Aorta (tissue), 5 donors: Measurements from ENCODE around the gene SPATA13. TPM values are rescaled to one million over a fixed set of nuclear protein-coding genes. Genes with fewer than 3 reads are reported as not detected.

Experiments
- ATAC-seq: fragments of 200-7000 bp; cut with Tn5 transposase; one replicate; pipeline ENCODE4 v1.9.1; 2022; ENCODE audit warnings: moderate library complexity; ENCODE audit not compliant: low FRiP score
- DNase-seq, 2 donors: peaks; one replicate each; pipeline ENCODE4 v3.0.0-alpha.2; 2020
- H3K27ac ChIP-seq, 2 donors: one replicate each; pipeline ENCODE4 v1.5.1; 2013; ENCODE audit warnings: low read length in 2 of 2, mild to moderate bottlenecking in 2 of 2, moderate library complexity in 2 of 2, control low read depth in 1 of 2, inconsistent platforms in 1 of 2, low read depth in 1 of 2
- H3K27me3 ChIP-seq, 2 donors: one replicate each; pipeline ENCODE4 v1.6.1; 2013; ENCODE audit warnings: control low read depth in 1 of 2, low read length in 1 of 2, mild to moderate bottlenecking in 1 of 2, moderate library complexity in 1 of 2; ENCODE audit not compliant: insufficient read depth in 2 of 2, control insufficient read depth in 1 of 2
- H3K36me3 ChIP-seq, 2 donors: one replicate each; pipeline ENCODE4 v1.6.1; 2013; ENCODE audit warnings: control low read depth in 1 of 2, low read length in 1 of 2, mild to moderate bottlenecking in 1 of 2; ENCODE audit not compliant: insufficient read depth in 2 of 2, control insufficient read depth in 1 of 2
- H3K4me1 ChIP-seq, 2 donors: one replicate each; pipeline ENCODE4 v1.6.1; 2013; ENCODE audit warnings: low read length in 2 of 2, control low read depth in 1 of 2, mild to moderate bottlenecking in 1 of 2, moderate library complexity in 1 of 2; ENCODE audit not compliant: insufficient read depth in 2 of 2, control insufficient read depth in 1 of 2
- H3K4me3 ChIP-seq, 2 donors: one replicate each; pipeline ENCODE4 v1.5.1; 2013; ENCODE audit warnings: low read length in 2 of 2, control low read depth in 1 of 2, mild to moderate bottlenecking in 1 of 2
- H3K9me3 ChIP-seq: one replicate; pipeline ENCODE4 v1.6.1; 2013; ENCODE audit warnings: mild to moderate bottlenecking, low read length; ENCODE audit not compliant: control insufficient read depth
- WGBS, 2 donors: extraction: QIAGEN DNeasy Blood & Tissue Kit; methylation state at CpG; one replicate each; pipeline ENCODE4 v1.1.7; 2013; 5-methylcytosine and 5-hydroxymethylcytosine counted together
- intact Hi-C, 2 donors: fragments of 100-400 bp; cut with DNase I; formaldehyde crosslinking; loops; one replicate each; pipeline versions ENCODE4 v1.14.2 to v1.15.0; 2022
- polyA plus RNA-seq, 2 donors: library from polyadenylated mRNA; stranded (reverse); fragments of 200-250 nt; gene quantifications; one replicate each; pipeline ENCODE4 v1.2.3, GENCODE V29; 2013
- total RNA-seq, 2 donors: library from RNA; stranded (reverse); fragmentation: NEBNext Ultra II Directional; extraction: Animal tissue kit (Norgen Biotek cat#: 25700); gene quantifications; one replicate each; pipeline ENCODE4 v1.2.1, GENCODE V29; 2021
- donor health status: healthy with polysubstance abuse.
- donor health status: Bipolar disorder and iron deficiency.
- donor health status: DM: no; HTN: no; CAD: no.
- donor health status: DM: no; HTN: no; CAD: no.
- donor health status: DM: yes; HTN: yes; CAD: no.

SPATA13 gene
- total and polyA plus RNA-seq, 4 donors, result 6.1 to 18.2 (median 9.0) TPM

DNA sequence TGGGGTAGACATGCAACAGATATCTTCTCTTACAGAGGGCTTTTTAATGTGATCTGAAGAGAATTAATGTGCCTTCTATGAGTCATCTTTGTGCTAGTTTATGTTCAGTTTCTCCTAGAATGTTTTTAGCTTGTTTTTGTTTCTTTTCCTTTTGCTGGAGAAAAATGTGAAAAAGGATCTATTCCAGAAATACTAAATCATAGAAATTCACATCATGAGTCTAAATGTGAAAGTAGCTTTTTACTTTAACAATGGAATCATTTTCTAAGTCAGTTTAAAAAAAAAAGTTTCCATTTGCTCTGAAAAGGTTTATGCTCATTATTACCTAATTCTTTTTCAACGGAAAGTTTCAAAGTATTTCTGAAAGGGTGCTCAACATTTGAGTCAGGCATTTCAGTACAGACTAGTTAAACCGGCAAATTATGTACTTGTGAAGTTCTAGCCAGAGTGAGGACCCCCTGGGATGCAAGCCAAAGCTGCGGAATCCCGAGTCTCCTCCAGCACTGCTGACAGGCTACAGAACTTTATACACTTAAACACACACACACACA lies 72.9 kb downstream of the SPATA13 start:
- no peak overlapping the region for H3K27ac ChIP-seq
- intact Hi-C loops, result no loop called here
- ATAC-seq (no peak), DNase-seq (no peak)
- H3K27me3 ChIP-seq, result no peaks in the 10 kb centered on the region
- no peaks in the 10 kb centered on the region for H3K36me3 ChIP-seq
- peak overlapping the region in 1 of 2 donors; percentile 7 for H3K4me3 ChIP-seq
- no peaks in the 10 kb centered on the region for H3K4me1 ChIP-seq
- 4 to 10% methylated on average over 4 of the region's 4 CpGs for WGBS, 2 donors
- no peaks in the 10 kb centered on the region for H3K9me3 ChIP-seq

DNA sequence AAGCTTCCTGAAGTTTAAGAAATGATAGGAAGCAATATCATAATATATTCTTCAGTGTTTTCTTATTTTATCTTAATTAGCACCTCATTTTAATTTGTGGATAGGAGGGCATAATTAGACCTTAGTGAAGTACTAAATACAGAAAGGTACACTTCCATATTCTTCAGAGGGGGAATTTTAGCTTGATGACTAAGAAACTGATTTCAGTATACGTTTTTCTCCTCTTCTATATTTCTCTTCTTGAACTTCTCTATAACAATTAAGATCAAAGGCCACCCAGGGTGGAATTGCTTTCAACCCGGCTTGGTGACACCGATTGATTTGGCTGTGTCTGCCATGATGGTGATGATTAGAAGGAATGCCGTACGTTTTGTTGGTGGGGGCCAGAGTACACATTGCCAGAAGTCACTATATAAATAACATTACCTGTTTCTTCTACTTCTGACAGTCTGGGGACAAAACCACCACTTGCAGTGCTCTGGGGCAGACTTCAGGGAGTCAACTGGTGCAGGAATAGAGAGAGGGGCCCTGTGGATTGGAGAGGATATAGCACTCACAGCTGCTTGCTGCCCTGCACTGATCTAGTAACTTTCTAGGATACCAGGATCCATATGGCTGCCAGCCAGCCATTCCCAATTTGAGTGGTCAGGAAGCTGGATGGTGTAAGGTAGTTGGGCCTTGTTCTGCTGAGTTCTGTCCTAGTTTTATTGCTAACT lies 73.8 kb downstream of the SPATA13 start:
- Histone ChIP-seq H3K4me1 (no peaks in the 10 kb centered on the region), H3K36me3 (no peaks in the 10 kb centered on the region), H3K27me3 (no peaks in the 10 kb centered on the region), H3K9me3 (no peaks in the 10 kb centered on the region), H3K27ac (no peak overlapping the region), H3K4me3 (no peak overlapping the region)
- ATAC-seq, result no peak
- 86 to 87% methylated on average over 5 of the region's 5 CpGs for WGBS, 2 donors
- intact Hi-C loops, result no loop called here
- DNase-seq, result no peak

DNA sequence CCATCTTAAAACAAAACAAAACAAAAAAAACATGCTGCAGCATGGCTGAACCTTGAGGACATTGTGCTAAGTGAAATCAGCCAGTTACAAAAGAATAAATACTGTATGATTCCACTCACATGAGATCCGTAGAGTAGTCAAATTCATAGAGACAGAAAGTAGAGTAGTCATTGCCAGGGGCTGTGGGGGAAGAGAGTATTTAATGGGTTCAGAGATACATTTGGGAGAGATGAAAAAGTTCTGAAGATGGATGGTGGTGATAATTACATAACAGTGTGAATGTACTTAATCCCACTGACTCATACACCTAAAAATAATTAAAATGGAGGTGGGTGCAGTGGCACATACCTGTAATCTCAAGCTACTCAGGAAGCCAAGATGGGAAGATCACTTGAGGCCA lies 76.8 kb downstream of the SPATA13 start:
- Histone ChIP-seq H3K36me3 (no peaks in the 10 kb centered on the region), H3K27me3 (no peaks in the 10 kb centered on the region), H3K27ac (no peak overlapping the region), H3K9me3 (no peaks in the 10 kb centered on the region), H3K4me1 (no peaks in the 10 kb centered on the region), H3K4me3 (no peak overlapping the region)
- DNase-seq (no peak), ATAC-seq (no peak)
- intact Hi-C loops, result no loop called here
- WGBS, 2 donors, result 76 to 82% methylated on average over 1 of the region's 1 CpG

DNA sequence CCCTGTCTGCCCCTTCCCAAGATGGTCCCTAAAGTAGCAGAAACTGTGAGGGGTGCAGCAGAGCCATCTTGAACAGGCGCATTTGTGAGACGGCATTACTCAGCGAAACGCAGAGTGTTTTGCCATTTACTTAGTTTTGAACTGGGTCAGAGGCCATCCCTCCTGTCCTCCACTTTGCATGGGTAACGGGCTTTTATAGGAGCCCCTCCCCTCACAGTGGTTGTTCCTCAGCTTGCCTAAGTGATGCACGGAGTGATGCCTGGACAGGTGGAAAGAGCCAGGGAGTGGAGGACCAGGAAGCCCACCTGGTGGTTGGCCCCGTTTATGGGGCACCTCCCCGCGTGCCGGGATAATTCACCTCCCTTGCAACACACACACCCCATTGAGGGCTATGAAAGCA lies 80.8 kb downstream of the SPATA13 start:
- ATAC-seq (peak; percentile 7), DNase-seq (no peak)
- no peaks in the 10 kb centered on the region for H3K4me1 ChIP-seq
- H3K36me3 ChIP-seq, result no peaks in the 10 kb centered on the region
- intact Hi-C loops, result no loop called here
- no peak overlapping the region for H3K27ac ChIP-seq
- WGBS, 2 donors, result 90 to 96% methylated on average over 10 of the region's 10 CpGs
- H3K4me3 ChIP-seq, result no peak overlapping the region
- H3K9me3 ChIP-seq, result peaks cover 1% of the 10 kb centered on the region
- no peaks in the 10 kb centered on the region for H3K27me3 ChIP-seq

DNA sequence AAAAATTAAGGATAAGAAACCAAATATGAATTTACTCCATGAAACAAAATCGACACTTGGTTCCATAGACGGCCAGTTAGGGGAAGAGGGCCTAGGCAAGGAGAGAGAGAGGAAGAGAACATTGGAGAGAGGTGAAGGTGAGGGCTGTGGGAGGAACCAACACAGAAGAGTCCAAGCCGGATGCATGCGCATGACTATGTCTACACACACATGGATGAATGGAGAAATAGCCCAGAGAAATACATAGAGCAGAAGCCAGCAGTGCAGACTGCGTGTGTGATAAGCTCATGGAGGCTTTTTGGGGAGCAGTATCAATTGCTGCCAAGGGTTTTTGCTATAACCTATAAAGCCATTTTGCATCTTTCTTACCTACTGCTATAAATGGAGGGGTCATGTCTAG lies 81.6 kb downstream of the SPATA13 start:
- no peaks in the 10 kb centered on the region for H3K27me3 ChIP-seq
- H3K27ac ChIP-seq, result no peak overlapping the region
- WGBS, 2 donors, result 96 to 98% methylated on average over 5 of the region's 5 CpGs
- no peaks in the 10 kb centered on the region for H3K4me1 ChIP-seq
- DNase-seq (no peak), ATAC-seq (no peak)
- intact Hi-C loops, result no loop called here
- H3K36me3 ChIP-seq, result no peaks in the 10 kb centered on the region
- peaks cover 1% of the 10 kb centered on the region for H3K9me3 ChIP-seq
- H3K4me3 ChIP-seq, result no peak overlapping the region

DNA sequence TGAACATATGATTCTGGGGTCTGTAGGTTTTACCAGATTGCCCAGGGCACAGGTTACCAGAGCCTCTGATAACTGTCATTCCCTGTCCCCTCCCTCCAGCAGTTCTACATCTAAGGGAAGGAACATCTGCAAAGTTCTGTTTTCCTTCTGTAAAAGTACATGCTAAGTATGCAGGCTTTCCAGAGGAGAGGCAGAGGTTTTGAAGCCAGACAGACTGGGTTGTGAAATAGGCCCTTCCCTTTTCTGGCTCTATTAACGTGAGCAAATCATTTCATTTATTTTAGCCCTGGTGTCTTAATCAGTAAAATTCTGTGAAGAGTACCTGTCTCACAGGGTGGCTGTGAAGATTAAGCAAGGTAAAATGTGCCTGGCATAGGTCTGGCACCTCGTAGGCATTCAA lies 82.8 kb downstream of the SPATA13 start:
- Histone ChIP-seq H3K4me1 (no peaks in the 10 kb centered on the region), H3K4me3 (no peak overlapping the region), H3K36me3 (no peaks in the 10 kb centered on the region), H3K27me3 (no peaks in the 10 kb centered on the region), H3K9me3 (peaks cover 1% of the 10 kb centered on the region), H3K27ac (no peak overlapping the region)
- 86 to 93% methylated on average over 2 of the region's 2 CpGs for WGBS, 2 donors
- intact Hi-C loops, result no loop called here
- no peak for DNase-seq
- ATAC-seq, result no peak

DNA sequence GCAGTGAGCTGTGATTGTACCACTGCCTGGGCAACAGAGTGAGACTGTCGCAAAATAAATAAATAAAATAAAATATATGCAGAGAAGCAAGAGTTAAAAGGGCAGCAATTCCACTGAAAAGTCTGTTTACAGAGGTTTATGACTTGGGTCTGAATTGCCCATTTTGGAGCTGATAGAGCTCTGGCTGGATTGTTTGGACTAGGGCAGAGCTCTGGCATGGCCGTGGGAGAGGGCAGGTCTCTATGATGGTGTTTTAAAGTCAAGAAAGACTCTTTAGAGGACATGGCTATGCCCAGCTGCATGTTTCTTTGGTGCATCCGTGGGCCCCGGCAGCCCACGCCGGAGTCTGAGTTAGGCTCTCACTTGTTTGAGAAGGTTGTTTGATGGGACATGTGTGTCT lies 84.3 kb downstream of the SPATA13 start:
- Histone ChIP-seq H3K4me1 (no peaks in the 10 kb centered on the region), H3K9me3 (peaks cover 1% of the 10 kb centered on the region), H3K4me3 (no peak overlapping the region), H3K27me3 (no peaks in the 10 kb centered on the region), H3K27ac (no peak overlapping the region), H3K36me3 (no peaks in the 10 kb centered on the region)
- intact Hi-C loops, result no loop called here
- WGBS, 2 donors, result 81 to 84% methylated on average over 6 of the region's 6 CpGs
- ATAC-seq, result no peak
- no peak for DNase-seq

DNA sequence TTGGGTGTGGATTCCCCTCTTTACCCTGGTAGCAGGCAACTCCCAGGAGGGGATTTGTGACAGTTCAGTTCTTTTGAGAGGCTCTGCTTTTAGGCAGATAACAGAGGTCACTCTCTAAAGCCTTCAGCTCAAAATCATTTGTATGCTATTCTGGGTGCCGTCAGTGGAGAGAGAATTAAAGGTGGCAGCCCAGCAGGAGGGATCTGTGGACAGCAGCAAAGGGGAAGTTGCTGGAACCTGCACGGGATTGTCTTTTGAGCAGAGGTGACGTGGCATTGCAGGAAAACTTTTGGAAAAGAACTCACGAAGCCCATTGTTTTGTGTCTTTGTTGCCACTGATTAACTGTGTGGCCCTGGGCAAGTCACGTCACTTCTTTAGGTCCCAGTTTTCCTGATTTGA lies 86.5 kb downstream of the SPATA13 start:
- Histone ChIP-seq H3K9me3 (peaks cover 1% of the 10 kb centered on the region), H3K27me3 (no peaks in the 10 kb centered on the region), H3K4me3 (no peak overlapping the region), H3K27ac (no peak overlapping the region), H3K4me1 (no peaks in the 10 kb centered on the region), H3K36me3 (no peaks in the 10 kb centered on the region)
- 90 to 91% methylated on average over 5 of the region's 5 CpGs for WGBS, 2 donors
- DNase-seq (no peak), ATAC-seq (no peak)
- intact Hi-C loops, result no loop called here

DNA sequence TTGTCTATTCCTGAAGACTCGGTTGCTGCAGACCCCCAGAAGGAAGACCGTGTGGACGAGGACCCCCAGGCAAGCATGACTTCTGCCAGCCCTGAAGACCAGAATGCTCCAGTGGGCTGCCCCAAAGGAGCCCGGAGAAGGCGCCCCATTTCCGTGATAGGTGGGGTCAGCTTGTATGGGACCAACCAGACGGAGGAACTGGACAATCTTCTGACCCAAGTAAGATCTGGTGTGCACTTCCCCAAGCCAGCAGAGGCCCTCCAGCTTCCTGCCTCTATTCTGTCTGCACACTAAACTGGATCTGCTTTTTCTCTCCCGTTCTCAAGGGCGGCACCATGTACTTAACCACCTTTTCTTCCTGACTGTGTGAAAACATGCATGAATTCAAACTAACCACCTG lies 89.1 kb downstream of the SPATA13 start:
- Histone ChIP-seq H3K4me1 (no peaks in the 10 kb centered on the region), H3K9me3 (no peaks in the 10 kb centered on the region), H3K27me3 (no peaks in the 10 kb centered on the region), H3K27ac (no peak overlapping the region), H3K36me3 (no peaks in the 10 kb centered on the region), H3K4me3 (no peak overlapping the region)
- no peak for DNase-seq
- intact Hi-C loops, result no loop called here
- 95 to 97% methylated on average over 9 of the region's 9 CpGs for WGBS, 2 donors
- ATAC-seq, result no peak
